Activated CD8-positive, alpha-beta memory T cell treated with anti-CD3 and anti-CD28 coated beads, Interleukin-2, amount 50 U/mL, for 48 hours (primary cell): ENCODE results near the gene MTIF2.
"Not testable (repeated sequence)": the region's sequence is repeated elsewhere in the genome, so short reads cannot be mapped to it uniquely, and the experiment has no call there.

ENCODE experiments used
- DNase-seq: peaks from one replicate; pipeline ENCODE4 v3.0.0-alpha.2; 2020

MTIF2 gene

DNA sequence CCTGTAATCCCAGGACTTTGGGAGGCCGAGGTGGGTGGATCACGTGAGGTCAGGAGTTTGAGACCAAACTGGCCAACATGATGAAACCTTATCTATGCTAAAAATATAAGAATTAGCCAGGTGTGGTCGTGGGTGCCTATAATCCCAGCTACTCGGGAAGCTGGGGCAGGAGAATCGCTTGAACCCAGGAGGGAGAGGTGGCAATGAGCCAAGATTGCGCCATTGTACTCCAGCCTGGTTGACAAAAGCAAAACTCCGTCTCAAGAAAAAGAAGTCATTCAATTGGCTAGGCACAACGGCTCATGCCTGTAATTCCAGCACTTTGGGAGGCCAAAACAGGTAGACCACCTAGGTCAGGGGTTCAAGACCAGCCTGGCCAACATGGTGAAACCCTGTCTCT, 27.4 kb downstream of the MTIF2 start:
- DNase-seq: not testable (repeated sequence)

DNA sequence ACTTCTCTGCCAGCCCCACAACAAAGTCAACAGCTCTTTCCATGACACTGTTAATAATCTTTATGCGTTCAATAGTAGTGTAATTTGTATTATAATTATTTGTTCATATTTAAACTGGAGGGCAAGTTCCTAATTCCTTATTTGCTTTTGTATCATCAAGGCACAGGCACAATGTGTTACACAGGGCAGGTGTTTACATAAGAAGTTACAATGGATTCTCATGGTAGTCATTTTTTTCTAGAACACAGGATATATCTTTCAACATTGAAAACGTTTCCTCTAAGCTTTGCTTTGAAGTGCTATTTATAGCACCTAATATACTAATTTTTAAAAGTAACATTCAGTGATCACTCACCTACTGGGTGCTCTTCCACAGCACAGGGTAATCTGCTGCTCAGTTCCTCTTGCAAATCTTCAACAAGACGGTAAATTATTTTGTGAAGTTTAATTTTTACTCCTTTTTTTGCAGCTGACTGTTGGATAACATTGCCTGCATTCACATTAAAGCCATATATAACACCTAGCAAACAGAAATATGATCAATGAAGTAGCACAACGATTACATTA, 29.3 kb downstream of the MTIF2 start:
- DNase-seq: no peak

DNA sequence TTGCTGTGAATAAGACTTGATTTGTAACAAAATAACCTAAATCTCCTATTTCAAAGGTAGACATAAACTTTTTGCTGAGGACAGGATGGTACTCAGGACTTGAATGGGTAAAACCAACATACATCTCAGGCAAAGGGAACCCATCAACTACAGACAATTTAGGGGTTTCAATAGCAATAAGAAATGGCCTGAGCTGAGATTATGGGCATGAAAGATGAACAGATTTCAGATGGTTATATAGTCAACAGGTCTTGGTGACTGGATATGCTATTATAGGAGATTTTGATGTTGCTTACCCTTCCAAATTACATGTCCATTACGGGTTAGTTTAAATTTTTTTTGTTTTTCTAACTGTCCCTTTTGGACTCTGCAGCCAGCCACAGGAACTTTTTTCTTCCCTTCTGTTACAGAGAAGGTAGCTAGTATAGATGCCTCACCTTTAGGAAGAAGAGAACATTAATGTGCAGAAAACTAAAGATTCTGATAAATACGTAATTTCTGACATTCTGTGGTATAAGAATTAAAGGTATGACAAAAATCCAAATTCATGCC, 32.0 kb downstream of the MTIF2 start:
- no peak for DNase-seq

DNA sequence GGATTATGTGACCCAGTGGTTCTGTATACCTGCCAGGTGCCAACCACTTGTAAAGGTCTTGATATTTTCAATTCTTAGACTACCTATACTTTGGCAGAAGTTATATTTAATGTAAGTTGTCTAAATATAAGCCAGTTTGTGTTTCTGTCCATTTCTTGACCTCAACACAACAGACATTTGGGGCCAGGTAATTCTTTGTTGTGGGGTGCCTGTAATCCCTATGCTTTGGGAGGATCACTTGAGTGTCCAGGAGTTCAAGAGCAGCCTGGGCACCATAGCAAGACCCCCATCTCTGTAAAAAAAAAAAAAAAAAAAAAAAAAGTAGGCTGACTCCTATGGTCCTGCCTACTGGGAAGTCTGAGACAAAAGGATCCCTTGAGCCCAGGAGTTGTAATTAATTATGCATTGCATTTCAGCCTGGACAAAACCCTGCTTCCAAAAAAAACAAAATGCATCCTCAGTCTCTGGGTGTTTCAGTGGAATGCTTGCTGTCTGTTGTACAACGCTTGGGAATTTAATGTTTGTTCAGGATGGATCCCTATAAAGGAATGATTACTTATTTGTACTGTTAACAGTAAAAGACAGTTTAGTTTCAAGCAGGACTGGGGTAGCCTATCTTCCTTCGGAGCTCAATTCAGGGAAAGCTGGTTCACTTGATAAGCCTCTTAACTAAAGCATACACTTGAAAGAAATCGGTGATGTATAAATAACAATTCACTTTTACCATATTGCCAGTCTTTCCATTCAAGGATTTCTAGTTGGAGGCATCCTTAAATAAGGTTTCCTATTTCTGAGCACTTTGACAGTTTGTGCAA, 33.1 kb downstream of the MTIF2 start:
- no peak for DNase-seq

DNA sequence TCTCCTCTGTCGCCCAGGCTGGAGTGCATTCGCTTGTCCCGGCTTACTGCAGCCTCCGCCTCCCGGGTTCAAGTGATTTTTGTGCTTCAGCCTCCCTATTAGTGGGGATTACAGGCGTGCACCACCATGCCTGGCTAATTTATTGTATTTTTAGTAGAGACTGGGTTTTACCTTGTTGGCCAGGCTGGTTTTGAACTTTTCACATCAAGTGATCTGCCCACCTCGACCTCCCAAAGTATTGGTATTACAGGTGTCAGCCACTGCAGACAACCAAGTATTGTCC, 35.4 kb downstream of the MTIF2 start:
- no peak for DNase-seq

DNA sequence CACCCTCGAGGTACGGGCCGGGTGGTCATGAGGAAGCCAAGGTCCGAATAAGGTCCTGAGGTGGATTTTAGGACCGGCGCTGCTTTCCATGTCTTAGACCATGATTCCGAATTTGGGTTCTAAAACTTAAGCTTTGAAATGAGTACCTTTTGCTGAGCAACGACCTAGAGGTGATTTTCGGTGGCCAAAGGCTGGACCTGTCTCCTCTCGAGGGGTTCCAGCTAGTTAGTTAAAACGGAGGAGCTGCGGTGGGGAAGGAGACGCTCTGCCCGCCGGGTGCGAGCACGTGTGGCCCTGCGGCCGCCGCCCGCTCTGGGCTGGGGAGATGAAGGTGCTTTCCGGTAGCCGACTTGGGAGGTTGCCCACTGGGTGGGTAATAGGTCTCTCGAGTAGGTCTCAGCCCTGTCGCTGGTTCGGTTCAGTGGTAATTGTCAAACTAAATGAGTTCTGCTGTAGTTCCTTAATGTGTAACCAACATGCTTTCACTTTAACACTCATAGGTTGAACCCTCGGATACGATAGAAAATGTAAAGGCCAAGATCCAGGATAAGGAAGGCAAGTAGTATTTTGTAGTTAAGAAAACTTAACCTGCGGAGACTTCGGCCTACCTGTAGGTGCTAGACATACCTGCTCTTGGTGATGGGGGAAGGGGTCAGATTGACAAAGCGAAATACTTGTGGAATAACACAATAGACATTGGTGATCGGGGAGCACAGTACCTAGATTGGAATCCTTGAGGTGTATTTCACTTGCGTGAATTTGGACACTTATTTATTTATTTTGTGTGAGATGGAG, 36.0 kb downstream of the MTIF2 start:
- DNase-seq: peak; percentile 78

DNA sequence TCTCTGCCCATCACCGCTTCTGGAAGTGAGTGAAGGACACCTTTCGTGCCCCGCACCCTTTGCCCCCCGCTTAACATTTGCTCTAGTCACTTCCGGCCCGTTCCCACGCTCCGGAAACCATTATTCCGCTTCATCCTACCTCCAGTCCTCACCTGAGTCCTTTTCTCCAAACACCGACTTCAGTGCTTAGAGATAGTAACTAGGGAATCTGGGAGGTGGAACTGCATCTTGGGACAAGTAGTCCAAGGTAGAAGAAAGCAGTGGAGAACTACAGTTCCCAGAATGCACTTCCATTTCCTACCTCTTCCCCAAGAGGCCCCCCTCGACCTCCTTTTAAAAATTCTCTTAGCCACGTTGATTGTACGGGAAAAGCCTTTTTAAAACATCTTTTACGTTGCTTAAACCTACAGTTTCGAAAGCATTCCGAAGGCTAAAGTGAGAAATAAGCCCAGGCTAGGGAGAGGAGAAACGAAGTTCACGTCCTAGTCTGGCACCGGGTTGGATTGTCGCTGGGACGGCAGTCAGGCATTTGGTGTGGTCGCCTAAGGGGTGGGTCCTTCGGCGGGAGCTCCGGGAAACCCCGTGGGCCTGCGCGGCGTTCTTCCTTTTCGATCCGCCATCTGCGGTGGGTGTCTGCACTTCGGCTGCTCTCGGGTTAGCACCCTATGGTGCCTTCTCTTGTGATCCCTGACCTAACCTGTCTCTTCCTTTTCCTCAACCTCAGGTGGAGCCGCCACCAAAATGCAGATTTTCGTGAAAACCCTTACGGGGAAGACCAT, 36.8 kb downstream of the MTIF2 start, which contains the start of the genes CLHC1 and RPS27A:
CLHC1 (minus strand) TSS at position 210 of the 779 bp plus-strand sequence. CDS start 9,882 bp downstream, outside the sequence.
RPS27A (plus strand) TSS at position 605 of the 779 bp plus-strand sequence; CDS start at position 742, 137 bp downstream.
- DNase-seq: peak; percentile 96

DNA sequence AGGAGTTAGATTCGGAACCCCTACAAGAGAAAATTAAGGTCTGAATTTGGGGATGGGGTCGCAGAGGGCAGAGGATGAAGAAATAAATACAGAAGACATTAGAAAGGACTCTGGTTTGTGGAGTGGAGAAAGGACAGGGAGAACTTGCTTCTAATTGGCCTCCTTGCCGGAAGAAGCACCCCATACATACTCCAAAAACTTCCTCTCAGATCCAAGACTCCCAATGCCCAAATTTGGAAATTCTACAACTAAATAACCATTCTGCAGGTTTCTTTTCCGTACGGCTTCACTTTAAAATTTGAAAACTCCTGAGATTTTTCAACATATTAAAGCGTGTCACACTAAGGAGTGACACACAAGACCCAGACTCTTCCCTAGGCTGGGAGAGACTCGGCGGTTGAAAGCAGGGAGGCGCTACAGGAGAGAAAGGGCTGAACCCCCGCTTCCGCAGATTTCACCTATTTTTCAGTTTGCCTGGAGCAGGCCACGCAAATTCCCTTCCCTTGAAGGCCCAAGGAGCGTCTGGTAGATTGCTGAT, 37.4 kb downstream of the MTIF2 start:
- DNase-seq: no peak

DNA sequence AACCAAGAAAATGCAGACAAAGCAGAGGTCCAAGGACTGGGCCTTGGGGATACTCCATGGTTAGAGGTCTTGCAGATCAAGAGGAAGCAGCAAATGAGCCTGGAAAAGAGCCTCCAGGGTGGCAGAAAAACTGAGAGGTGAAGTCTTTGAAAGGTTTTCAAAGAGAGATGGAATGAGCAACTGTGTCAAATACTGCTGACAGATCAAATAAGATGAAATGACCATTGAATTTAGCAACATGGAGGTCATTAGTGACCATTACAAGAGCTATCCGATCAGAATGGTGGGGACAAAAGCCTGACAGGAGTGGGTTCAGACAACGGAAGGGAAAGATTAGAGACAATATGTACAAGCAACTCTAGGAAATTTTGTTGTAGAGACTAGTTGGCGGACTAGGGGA, 38.5 kb downstream of the MTIF2 start:
- DNase-seq: no peak

DNA sequence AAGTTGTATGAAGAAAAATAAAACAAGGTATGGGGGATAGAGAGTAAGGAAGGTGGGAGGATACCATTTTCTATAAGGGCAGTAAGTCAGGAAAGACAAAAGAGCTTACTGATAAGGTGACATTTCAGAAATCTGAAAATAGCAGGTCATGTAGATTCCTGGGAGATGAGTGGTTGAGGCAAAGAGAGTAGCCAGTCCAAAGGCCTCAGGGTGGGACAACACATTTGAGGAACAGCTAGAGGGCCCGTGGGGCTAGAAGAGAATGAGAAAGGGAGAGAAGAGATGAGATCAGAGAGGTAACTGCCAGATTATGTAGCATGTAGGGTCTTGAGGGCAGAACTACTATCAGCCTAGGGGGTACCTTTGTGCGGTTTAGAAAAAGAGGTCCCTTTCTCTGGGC, 39.8 kb downstream of the MTIF2 start:
- no peak for DNase-seq

DNA sequence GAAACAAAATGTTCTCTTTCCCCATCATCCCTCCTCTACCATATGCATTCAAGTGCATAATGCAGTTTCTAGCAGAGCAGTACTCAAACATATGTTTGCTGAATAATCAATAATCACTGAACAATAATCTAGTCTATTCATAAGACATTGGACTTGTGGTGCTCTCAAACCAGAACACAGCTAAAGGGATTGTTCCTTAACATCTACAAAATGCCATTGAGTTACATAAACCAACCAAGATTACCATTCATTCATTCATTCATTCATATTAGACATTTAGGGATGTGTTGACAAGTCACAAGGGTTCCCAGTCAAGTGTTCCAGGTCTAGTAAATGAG, 40.8 kb downstream of the MTIF2 start:
- DNase-seq: no peak

DNA sequence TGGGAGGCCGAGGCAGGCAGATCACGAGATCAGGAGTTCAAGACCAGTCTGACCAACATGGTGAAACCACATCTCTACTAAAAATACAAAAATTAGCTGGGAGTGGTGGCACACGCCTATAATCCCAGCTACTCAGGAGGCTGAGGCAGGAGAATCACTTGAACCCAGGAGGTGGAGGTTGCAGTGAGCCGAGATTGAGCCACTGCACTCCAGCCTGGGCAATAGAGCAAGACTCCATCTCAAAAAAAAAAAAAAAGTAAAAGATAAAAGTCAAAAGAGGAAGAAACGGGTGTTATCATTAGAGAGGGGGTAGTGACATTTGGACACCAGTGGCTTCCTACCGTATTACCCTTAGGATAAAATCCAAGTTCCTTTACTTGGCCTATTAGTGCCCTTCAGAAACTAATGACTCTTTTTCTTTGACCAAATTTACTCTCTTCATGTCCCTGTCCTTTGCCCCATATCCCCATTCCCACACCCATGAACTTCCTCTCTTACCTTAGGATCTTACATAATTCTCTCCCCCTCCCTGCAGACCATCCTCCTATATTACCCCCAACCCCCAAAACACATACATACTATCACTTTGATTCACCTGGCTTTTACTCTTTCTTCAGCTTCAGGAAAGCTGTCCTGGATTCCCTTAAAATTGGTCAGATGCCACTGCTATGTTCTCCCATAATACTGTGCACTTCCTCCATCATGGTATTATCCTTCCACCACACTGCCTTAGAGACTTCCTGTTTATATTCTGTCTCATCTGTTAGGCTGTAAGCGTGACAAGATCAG, 41.4 kb downstream of the MTIF2 start:
- not testable (repeated sequence) for DNase-seq

DNA sequence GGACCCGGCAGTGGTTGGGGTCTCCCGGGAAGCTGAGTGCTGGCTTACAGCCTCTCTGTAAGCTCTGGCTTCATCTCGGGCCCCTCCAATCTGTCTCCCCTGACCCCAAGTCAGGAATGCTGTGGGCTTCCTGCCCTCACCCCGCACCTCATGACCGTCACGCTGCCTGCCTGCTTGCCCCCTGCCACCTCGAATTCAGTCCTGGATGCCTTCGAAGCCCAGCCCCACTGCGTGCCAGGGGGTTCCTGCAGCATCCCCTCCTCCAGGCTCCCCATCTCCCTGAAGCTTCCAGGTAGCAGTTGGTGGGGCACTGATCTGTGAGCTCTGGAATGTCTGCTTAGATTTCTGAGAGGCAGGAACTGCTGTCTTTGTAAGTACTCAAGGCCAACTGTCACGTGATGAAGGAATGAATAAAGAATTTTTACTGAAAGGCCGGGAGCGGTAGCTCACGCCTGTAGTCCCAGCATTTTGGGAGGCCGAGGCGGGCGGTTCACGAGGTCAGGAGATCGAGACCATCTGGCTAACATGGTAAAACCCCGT, 43.5 kb downstream of the MTIF2 start:
- no peak for DNase-seq

DNA sequence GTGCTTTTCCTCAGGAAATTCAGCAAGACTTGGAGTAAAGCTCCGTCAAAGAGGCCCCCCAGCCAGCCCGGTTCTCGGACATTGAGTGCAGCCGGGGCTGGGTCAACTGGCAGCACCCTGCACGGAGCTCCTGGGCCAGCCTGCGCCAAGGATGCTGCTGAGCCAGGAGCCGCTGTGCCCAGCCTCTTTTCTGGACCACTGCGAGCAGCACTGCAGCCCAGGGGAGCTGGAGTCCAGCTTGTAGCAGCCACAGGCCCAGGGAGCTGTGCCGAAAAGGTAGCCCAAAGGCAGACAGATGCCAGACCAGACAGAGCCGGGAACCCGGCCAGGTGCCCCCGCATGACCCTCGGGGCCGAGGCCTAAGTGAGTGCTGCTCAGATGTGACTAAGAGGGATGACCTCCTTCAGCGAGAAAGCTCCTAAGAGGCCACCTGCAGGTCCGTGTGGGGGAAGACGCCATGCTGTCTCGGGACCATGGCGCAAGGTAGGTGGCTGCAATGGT, 44.2 kb downstream of the MTIF2 start:
- no peak for DNase-seq

DNA sequence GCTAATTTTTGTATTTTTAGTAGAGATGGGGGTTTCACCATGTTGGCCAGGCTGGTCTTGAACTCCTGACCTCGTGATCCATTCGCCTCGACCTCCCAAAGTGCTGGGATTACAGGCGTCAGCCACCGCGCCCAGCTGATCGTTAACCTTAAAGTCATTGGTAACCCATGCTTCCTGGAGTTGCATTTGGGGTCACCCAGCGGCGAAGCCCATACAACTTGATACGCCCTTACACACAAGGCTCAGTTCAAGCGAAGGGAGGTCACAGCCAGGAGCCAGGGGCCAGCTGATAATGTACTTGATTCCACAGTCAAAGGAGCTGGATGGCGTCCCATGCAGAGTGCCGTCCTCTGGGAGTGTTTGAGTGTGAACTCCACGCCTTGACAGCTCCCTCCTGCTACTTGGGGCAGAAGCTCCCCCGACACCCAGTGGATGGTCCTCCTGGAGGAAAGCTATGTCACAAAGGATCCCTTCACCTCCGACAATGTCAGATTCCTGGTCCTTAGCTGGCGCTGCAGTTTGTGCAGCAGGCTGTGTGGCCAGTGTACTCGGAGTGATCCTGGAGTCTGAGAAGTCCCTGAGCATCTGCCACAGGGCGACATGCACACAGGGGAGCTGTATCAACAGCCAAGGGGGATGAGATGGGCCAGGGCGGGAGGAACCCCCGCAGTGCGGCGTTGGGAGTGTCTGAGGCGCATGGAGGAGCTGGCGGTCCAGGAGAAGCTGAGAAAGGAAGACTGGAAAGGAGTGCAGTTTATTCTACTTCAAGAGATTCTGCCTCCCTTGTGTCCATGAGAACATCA, 44.9 kb downstream of the MTIF2 start:
- DNase-seq: no peak

DNA sequence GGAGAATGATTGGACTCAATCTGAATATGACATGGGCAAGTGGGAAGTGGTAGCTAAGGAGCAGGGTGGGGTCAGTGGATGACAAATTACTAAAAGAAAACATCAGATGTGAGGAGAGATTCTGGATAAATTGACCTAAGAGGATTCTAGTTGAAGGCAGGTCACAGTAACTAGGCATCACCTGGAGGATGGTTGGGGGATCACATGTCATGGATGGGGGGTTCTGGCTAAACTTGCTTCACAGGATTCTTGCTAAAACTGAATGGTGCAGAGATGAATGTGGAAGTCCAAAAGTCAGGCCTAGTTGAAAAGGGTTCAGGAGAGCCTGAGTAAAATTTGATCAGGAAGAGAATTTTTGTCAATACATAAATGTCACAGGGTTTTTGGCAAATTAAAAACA, 55.2 kb downstream of the MTIF2 start:
- no peak for DNase-seq

DNA sequence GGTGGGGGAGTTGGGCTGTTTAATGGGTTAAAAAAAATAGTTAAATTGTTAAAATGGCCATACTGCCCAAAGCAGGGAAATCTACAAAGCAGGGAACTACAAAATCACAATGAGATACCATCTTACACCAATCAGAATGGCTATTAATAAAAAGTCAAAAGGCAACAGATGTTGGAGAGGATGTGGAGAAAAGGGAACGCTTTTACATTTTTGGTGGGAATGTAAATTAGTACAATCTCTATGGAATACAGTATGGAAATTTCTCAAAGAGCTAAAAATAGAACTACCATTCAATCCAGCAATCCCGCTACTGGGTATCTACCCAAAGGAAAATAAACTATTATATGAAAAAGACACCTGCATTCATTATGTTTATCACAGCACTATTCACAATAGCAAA, 64.1 kb downstream of the MTIF2 start:
- DNase-seq: no peak

DNA sequence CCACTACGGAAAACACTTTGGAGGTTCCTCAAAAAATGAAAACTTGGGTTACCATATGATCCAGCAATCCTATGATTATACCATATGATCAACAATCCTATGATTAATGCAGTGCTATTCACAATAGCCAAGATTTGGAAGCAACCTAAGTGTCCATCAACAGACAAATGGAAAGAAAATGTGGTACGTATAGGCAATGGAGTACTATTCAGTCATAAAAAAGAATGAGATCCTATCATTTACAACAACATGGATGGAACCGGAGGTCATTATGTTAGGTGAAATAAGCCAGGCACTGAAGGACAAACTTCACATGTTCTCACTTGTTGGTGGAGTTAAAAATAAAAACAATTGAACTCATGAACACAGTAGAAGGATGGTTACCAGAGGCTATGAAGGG, 64.5 kb downstream of the MTIF2 start:
- DNase-seq: no peak

DNA sequence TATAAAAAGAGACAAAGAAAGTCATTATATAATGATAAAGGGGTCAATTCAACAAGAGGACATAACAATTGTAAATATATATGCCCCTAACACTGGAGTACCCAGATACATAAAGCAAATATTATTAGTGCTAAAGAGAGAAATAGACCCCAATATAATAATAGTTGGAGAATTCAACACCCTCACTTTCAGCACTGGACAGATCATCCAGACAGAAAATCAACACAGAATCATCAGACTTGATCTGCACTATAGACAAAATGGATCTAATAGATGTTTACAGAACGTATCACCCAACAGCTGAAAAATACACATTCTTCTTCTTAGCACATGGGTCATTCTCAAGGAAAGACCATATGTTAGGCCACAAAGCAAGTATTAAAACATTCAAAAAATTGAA, 68.6 kb downstream of the MTIF2 start:
- no peak for DNase-seq

DNA sequence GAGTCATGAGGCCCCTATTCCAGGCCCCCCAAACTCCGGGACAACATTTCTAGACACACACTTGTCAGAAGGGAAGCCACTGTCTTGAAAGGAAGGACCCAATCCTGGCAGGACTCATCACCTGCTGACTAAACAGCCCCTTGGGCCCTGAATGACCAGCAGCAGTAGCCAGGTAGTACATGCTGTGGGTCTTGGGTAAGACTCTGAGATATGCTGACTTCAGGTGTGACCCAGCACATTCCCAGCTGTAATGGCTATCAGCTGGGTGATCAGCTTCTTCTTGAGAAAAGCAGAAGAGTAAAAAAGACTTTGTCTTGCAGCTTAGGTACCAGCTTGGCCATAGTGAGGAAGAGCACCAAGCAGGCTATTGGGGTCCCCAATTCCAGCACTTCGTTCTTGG, 72.5 kb downstream of the MTIF2 start:
- no peak for DNase-seq
